ENCODE results near the gene IRF2. TPM values are rescaled to one million over a fixed set of nuclear protein-coding genes. Genes with fewer than 3 reads are reported as not detected.

IRF2 gene
- total RNA-seq, 1 donor from 2014 or later, result 16.1 TPM

DNA sequence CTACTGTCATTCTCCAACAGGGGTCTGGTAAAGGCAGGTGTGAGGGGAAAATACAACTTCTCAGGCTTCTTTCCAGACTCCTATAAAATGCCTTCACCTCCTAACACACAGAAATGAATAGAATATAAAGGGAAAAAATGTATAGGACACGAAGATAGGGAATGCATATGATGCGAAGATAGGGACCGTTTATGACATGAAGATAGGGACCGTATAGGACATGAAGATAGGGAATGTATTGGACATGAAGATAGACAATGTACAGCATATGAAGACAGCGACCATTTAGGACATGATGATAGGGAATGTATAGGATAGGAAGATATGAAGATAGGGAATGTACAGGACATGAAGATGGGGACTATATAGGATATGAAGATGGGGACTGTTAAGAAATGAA, 10.5 kb downstream of the IRF2 start:
- Mint-ChIP-seq H3K27ac (no peak overlapping the region), H3K27me3 (ENCODE audit: insufficient read depth, low read depth) (no peaks in the 10 kb centered on the region)
- H3K79me2 ChIP-seq (ENCODE audit: low read depth), result peaks cover 35% of the 10 kb centered on the region

GRCh38 chr4:184463158-184463557, 11.2 kb downstream of the IRF2 start:
- peaks cover 16% of the 10 kb centered on the region for H4K20me1 ChIP-seq (ENCODE audit: low read depth)
- H2AFZ ChIP-seq (replicated peaks), result no peak overlapping the region
- peaks cover 23% of the 10 kb centered on the region for H3K4me1 ChIP-seq
- H3K79me2 ChIP-seq (ENCODE audit: low read depth), result peaks cover 29% of the 10 kb centered on the region
- no peak overlapping the region for H3K27ac ChIP-seq
- no peaks in the 10 kb centered on the region for H3K27me3 Mint-ChIP-seq (ENCODE audit: insufficient read depth, low read depth)
- H3K4me3 Mint-ChIP-seq, result no peak overlapping the region
- peaks cover 11% of the 10 kb centered on the region for H3K36me3 Mint-ChIP-seq
- no peaks in the 10 kb centered on the region for H3K9me3 ChIP-seq (ENCODE audit: low read depth)
- H3K9me3 Mint-ChIP-seq, result peaks cover 2% of the 10 kb centered on the region
- peaks cover 12% of the 10 kb centered on the region for H3K4me1 Mint-ChIP-seq
- no peak overlapping the region for H3K27ac Mint-ChIP-seq
- H3F3A ChIP-seq (ENCODE audit: low read depth), result peaks cover 7% of the 10 kb centered on the region
- no peak overlapping the region for H3K4me2 ChIP-seq
- no peaks in the 10 kb centered on the region for H3K36me3 ChIP-seq
- no peaks in the 10 kb centered on the region for H3K27me3 ChIP-seq
- H3K9ac ChIP-seq, result no peak overlapping the region
- TF ChIP-seq EZH2 (IDR thresholded peaks at IDR 0.05) (no peak), EZH2phosphoT487 (IDR thresholded peaks at IDR 0.05) (no peak), CTCF (IDR thresholded peaks at IDR 0.05) (no peak)
- DNase-seq (ENCODE audit: low spot score), result no peak
- no peak overlapping the region for H3K4me3 ChIP-seq

More for the DNA sequence above, 10.5 kb downstream of the IRF2 start:
- H3K4me3 Mint-ChIP-seq, result no peak overlapping the region
- H2AFZ ChIP-seq (replicated peaks), result no peak overlapping the region
- peaks cover 16% of the 10 kb centered on the region for H4K20me1 ChIP-seq (ENCODE audit: low read depth)
- H3K27me3 ChIP-seq, result no peaks in the 10 kb centered on the region
- H3K4me2 ChIP-seq, result no peak overlapping the region
- no peak for TF ChIP-seq EZH2 (IDR thresholded peaks at IDR 0.05)
- no peak for TF ChIP-seq CTCF (IDR thresholded peaks at IDR 0.05)
- no peak for TF ChIP-seq EZH2phosphoT487 (IDR thresholded peaks at IDR 0.05)
- peaks cover 23% of the 10 kb centered on the region for H3K4me1 ChIP-seq
- no peaks in the 10 kb centered on the region for H3K9me3 ChIP-seq (ENCODE audit: low read depth)
- H3K4me3 ChIP-seq, result no peak overlapping the region
- H3K9me3 Mint-ChIP-seq, result peaks cover 2% of the 10 kb centered on the region
- DNase-seq (ENCODE audit: low spot score), result no peak
- H3K4me1 Mint-ChIP-seq, result peaks cover 12% of the 10 kb centered on the region
- H3F3A ChIP-seq (ENCODE audit: low read depth), result peaks cover 7% of the 10 kb centered on the region
- no peaks in the 10 kb centered on the region for H3K36me3 ChIP-seq
- H3K27ac ChIP-seq, result no peak overlapping the region
- no peak overlapping the region for H3K9ac ChIP-seq
- peaks cover 11% of the 10 kb centered on the region for H3K36me3 Mint-ChIP-seq

DNA sequence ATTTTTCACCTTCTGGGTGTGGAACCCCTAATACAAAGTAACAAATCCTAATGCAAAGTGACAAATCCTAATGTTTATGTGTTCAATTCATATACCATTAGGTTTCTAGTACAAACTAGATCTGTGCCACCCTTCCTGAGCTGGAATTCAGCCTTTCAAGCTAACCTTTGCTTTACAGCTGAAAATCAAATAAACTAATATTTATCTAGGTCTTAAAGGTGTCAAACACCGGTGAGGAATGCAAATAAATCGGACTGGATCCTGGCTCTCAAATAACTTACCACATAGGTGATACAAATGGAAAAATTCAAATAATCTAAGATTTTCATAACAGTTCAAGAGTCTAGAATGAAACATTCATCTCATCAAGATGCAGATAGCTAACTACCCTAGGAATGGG, 11.6 kb downstream of the IRF2 start:
- no peak overlapping the region for H3K4me3 Mint-ChIP-seq
- H3K36me3 Mint-ChIP-seq, result peaks cover 10% of the 10 kb centered on the region
- no peak overlapping the region for H3K4me2 ChIP-seq
- H3K4me3 ChIP-seq, result no peak overlapping the region
- peaks cover 20% of the 10 kb centered on the region for H4K20me1 ChIP-seq (ENCODE audit: low read depth)
- H2AFZ ChIP-seq (replicated peaks), result no peak overlapping the region
- H3F3A ChIP-seq (ENCODE audit: low read depth), result peaks cover 7% of the 10 kb centered on the region
- peaks cover 26% of the 10 kb centered on the region for H3K79me2 ChIP-seq (ENCODE audit: low read depth)
- H3K27me3 Mint-ChIP-seq (ENCODE audit: insufficient read depth, low read depth), result no peaks in the 10 kb centered on the region
- peaks cover 23% of the 10 kb centered on the region for H3K4me1 ChIP-seq
- no peak overlapping the region for H3K27ac Mint-ChIP-seq
- H3K27ac ChIP-seq, result no peak overlapping the region
- no peaks in the 10 kb centered on the region for H3K9me3 ChIP-seq (ENCODE audit: low read depth)
- H3K36me3 ChIP-seq, result no peaks in the 10 kb centered on the region
- H3K27me3 ChIP-seq, result no peaks in the 10 kb centered on the region
- DNase-seq (ENCODE audit: low spot score), result no peak
- H3K4me1 Mint-ChIP-seq, result peaks cover 12% of the 10 kb centered on the region
- H3K9me3 Mint-ChIP-seq, result peaks cover 2% of the 10 kb centered on the region
- no peak overlapping the region for H3K9ac ChIP-seq
- no peak for TF ChIP-seq CTCF (IDR thresholded peaks at IDR 0.05)
- no peak for TF ChIP-seq EZH2phosphoT487 (IDR thresholded peaks at IDR 0.05)
- TF ChIP-seq EZH2 (IDR thresholded peaks at IDR 0.05), result no peak

Data from neural progenitor cell (in vitro differentiated cells).